Ecto neural progenitor cell (in vitro differentiated cells): ENCODE data around the gene CDK1.

Experiments used
- DNase-seq: peaks from one replicate; pipeline ENCODE4 v3.0.0-alpha.2; 2018; ENCODE audit warnings: low spot score

The CDK1 gene

GRCh38 chr10:60778971-60779796 lies 906 bp downstream of the CDK1 start:
- no peak for DNase-seq

GRCh38 chr10:60781661-60782060 lies 3.4 kb downstream of the CDK1 start:
- DNase-seq, result no peak

GRCh38 chr10:60784641-60785040 lies 6.4 kb downstream of the CDK1 start:
- no peak for DNase-seq

GRCh38 chr10:60788544-60788943 lies 10.3 kb downstream of the CDK1 start:
- no peak for DNase-seq

- DNase-seq, result no peak
Observed at GRCh38 chr10:60789340-60789739, 11.1 kb downstream of the CDK1 start.

GRCh38 chr10:60794953-60795352 lies 16.7 kb downstream of the CDK1 start:
- no peak for DNase-seq

- no peak for DNase-seq
Observed at GRCh38 chr10:60795465-60796202, 17.4 kb downstream of the CDK1 start.

- DNase-seq, result no peak
Observed at GRCh38 chr10:60796481-60796880, 18.2 kb downstream of the CDK1 start.

- DNase-seq, result no peak
Observed at GRCh38 chr10:60797200-60797599, 18.9 kb downstream of the CDK1 start.

GRCh38 chr10:60798031-60798430 lies 19.8 kb downstream of the CDK1 start:
- DNase-seq, result no peak

- no peak for DNase-seq
Observed at GRCh38 chr10:60798870-60799269, 20.6 kb downstream of the CDK1 start.

- DNase-seq, result no peak
Observed at GRCh38 chr10:60799971-60800650, 21.8 kb downstream of the CDK1 start.

GRCh38 chr10:60800918-60801317 lies 22.6 kb downstream of the CDK1 start:
- DNase-seq, result no peak

- DNase-seq, result no peak
Observed at GRCh38 chr10:60801522-60801921, 23.2 kb downstream of the CDK1 start.

- DNase-seq, result no peak
Observed at GRCh38 chr10:60803433-60803832, 25.2 kb downstream of the CDK1 start.

- no peak for DNase-seq
Observed at GRCh38 chr10:60803865-60804264, 25.6 kb downstream of the CDK1 start.

- no peak for DNase-seq
Observed at GRCh38 chr10:60806921-60807320, 28.6 kb downstream of the CDK1 start.

- no peak for DNase-seq
Observed at GRCh38 chr10:60807499-60807898, 29.2 kb downstream of the CDK1 start.

GRCh38 chr10:60808036-60808435 lies 29.8 kb downstream of the CDK1 start:
- no peak for DNase-seq

GRCh38 chr10:60809157-60809556 lies 30.9 kb downstream of the CDK1 start:
- no peak for DNase-seq

- DNase-seq, result no peak
Observed at GRCh38 chr10:60810437-60811182, 32.3 kb downstream of the CDK1 start.
